ENCODE results near the gene PARPBP. TPM values are rescaled to one million over a fixed set of nuclear protein-coding genes. Genes with fewer than 3 reads are reported as not detected.
A peak's percentile ranks its signal among the peaks of the same experiment; 100 is the strongest.
"Not testable (repeated sequence)": the region's sequence is repeated elsewhere in the genome, so short reads cannot be mapped to it uniquely, and the experiment has no call there.

PARPBP gene
- total and polyA plus RNA-seq, 2 of the 13 experiments (the other 11 are each of a cell fraction or from before 2014, with no cell fraction given): 6.7 to 28.4 TPM

DNA sequence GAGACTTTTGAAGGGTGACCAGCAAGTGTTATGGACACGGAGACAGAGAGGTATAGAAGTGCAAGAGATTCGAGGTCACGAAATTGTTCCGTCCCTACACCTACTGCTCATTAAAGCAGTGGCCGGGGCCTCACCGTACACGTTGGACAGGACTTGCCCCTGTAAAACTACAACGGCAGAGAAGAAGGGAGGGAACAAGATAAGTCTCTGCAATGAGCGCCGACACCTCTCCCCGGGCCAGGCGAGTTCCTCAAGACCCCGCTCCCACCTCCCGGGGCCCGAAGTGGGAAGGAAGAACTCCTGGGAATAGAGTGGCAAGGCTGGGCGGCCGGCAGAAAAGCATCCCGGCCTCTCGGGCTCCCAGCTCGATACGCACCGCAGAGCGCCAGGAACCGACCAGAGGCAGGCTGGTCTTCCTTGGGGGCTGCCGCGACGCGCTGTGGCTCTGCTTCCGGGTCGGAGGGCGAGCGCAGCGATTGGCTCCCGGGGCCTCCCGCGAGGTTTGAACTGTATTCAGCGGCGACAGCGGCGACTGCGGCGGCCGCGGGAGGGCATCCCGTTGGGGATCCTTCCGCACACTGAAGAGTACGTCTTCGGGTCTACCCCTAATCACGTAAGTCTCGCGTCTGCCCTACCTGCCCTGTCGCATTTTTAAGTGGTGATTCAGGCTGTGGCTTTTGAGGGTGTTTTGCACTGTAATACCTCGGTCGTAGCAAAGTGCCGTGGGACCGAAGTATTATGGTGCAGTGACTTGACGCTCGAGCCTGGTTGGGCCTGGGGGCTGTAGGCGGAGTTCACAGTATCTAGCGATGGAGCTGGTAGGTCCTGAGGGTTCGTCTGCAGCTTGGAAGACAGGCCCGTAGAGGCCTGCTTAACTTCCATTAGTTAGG lies at the start of gene PARPBP, which contains the start of gene NUP37 (continued):
- TF ChIP-seq ZMYM3 (CRISPR knock-in tag; IDR thresholded peaks at IDR 0.05): peak; percentile 66
- TF ChIP-seq ZNF274 (CRISPR knock-in tag; IDR thresholded peaks at IDR 0.05): peak; percentile 45
- TF ChIP-seq, protein P1, sequence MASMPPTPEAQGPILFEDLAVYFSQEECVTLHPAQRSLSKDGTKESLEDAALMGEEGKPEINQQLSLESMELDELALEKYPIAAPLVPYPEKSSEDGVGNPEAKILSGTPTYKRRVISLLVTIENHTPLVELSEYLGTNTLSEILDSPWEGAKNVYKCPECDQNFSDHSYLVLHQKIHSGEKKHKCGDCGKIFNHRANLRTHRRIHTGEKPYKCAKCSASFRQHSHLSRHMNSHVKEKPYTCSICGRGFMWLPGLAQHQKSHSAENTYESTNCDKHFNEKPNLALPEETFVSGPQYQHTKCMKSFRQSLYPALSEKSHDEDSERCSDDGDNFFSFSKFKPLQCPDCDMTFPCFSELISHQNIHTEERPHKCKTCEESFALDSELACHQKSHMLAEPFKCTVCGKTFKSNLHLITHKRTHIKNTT (CRISPR knock-in tag; IDR thresholded peaks at IDR 0.05): no peak
- TF ChIP-seq NFRKB (IDR thresholded peaks at IDR 0.05): no peak
- peak; percentile 84; the same call in 1 of the 2 replicates for TF ChIP-seq ZNF790 (CRISPR knock-in tag; IDR thresholded peaks at IDR 0.05; ENCODE audit: borderline replicate concordance)
- 0 out of 2 replicates have a peak, but pooled peaks have one; percentile 3 for TF ChIP-seq DR1 (CRISPR knock-in tag; IDR thresholded peaks at IDR 0.05)

DNA sequence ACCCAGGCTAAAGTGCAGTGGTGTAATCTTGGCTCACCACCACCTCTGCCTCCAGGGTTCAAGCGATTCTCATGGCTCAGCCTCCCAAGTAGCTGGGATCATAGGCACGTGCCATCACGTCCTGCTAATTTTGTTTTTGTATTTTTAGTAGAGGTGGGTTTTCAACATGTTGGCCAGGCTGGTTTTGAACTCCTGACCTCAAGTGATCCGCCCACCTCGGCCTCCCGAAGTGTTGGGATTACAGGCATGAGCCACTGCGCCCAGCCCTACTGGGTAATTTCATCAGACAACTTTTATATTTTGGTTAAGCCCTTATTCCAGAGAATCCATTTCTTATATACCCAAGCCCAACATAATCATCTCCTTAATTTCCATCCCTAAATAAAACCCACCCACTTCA lies 47.9 kb upstream of the PARPBP start:
- H3K27ac ChIP-seq (ENCODE audit: extremely low read length, insufficient read depth, low read length); in situ Hi-C loops (cut with HindIII; ENCODE audit: extremely low pct_ligation_motif_present, low pct_unique_long_range_greater_than_20kb); intact Hi-C loops (cut with micrococcal nuclease; ENCODE audit: unreplicated experiment); POLR2A ChIA-PET; CTCF ChIA-PET (ENCODE audit: low intra/inter-chr PET ratio, low total read pairs); H3K4me1 ChIP-seq (ENCODE audit: insufficient read depth, low read length); H3K9ac ChIP-seq (ENCODE audit: insufficient read depth, low read depth, low read length); H2AFZ ChIP-seq (ENCODE audit: low read length); FAIRE-seq; H3K4me2 ChIP-seq (ENCODE audit: low read depth, low read length); H3K79me2 ChIP-seq (ENCODE audit: insufficient read depth, low read length); H3K27me3 ChIP-seq (ENCODE audit: control insufficient read depth in 1 of 2, insufficient read depth in 2 of 2, low read length in 2 of 2); H3K4me3 ChIP-seq (replicated peaks in 1 of 3; ENCODE audit: insufficient read depth in 1 of 3, low read depth in 2 of 3, low read length in 3 of 3); H4K20me1 ChIP-seq (ENCODE audit: insufficient read depth, low read length); H3K9me3 ChIP-seq (ENCODE audit: low read length); ATAC-seq; DNase-seq (ENCODE audit: low spot score); BruUV-seq (replicated peaks): not testable (repeated sequence)
- peaks cover 3 to 23% of the 10 kb centered on the region in 2 experiments; a peak in 3 of 5 replicates for H3K36me3 ChIP-seq (replicated peaks in 1 of 2; ENCODE audit: control insufficient read depth in 1 of 2, insufficient read depth in 2 of 2, low read length in 2 of 2)
- WGBS (ENCODE audit: low lambda C conversion rate): 95% methylated on average over 7 of the region's 7 CpGs
